HG03025 (cell line): ENCODE results near the gene NEK6.

Experiments
- ATAC-seq: cut with Tn5 transposase; IDR thresholded peaks from one replicate; pipeline ENCODE4 v1.9.1; 2021; ENCODE audit warnings: mild to moderate bottlenecking, moderate library complexity; ENCODE audit not compliant: unreplicated experiment, low FRiP score

Gene NEK6

DNA sequence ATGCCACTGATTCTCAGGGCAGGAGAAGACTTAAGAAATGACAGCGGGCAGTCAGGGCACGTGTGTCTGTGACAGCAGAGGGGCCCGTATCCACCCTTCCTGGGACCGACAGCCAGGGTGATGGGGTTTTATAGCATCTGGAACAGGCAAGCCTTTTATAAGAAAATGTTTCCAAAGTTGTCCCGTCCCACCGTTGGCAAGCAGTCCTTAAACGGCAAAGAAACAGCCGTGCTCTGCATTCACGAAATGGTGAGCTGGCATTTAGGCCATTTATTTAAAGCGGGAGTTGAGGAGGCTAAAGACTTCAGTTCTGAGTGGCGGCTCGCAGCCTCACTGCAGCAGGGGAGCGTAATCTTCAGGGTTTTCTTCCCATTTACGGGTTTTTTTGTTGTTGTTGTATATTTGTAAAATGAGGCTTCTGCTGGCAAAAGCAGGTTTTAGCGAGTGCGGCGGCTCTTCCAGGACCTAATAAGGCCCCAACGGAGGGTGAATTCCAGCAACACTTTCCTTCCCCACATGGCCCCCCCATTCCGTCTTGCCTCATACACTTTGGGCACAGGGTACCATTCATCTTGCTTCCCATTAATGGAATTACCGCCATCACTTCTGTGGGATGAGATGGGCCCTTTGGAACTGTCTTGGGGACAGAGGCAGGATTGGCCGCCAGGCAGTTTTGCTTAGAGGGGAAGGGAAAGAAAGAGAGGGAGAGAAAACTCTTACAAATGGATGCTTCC is 15.8 kb downstream of the NEK6 start:
- no peak for ATAC-seq

DNA sequence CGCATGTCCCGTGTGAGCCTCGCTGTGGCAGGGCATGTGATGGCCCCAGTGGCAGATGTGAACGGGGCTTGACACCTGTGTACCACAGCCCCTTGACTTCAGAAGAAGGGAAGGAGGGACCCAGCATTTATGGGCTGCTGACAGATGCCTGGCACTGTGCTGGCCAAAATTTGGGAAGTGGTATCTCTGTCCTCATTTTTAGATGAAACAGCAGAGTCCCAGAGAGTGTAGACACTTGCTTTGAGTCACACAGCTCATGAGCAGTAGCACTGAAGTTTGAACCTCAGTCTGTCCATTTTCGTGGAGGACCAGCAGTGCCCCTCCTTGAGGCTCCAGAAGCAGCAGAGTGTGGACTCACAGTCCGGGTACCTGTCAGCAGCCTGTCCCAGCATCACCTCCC is 16.5 kb downstream of the NEK6 start:
- no peak for ATAC-seq

DNA sequence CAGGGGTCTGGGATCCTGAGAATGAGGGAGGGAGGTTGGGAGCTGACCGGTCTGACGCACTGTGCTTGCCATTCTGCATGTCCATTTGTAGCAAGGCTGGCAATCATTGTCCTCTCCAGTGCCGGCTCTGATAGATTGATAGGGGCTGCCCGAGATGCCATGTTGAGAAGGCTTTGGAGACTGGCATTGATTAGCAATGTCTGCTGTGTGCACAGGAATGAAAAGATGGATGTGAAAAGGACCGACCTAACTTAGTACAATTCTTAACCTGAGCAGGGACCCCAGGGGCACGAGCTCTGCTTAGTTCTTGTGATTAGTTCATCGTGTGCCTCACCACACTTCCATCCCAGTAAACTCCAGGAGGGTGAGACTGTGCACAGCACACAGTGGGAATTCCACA is 17.0 kb downstream of the NEK6 start:
- ATAC-seq: no peak

DNA sequence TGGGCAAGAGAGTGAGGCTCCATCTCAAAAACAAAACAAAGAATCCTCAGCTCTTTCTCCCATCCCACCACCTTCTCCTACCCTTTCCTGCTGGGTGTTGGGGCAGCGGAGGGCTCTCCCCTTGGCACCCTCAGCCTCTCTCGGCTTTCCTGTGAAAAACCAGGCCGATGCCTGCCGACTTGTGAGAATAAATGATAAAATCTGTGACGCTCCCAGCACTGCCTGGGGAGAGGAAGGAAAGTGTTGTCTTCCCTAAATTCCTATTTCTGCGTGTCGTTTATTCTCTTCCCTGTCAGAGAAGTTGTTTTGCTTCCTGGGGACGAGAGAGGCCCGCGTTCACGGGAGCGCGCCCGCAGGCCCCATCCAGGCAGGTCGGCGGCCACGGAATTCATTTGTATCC is 19.7 kb downstream of the NEK6 start:
- ATAC-seq: no peak

DNA sequence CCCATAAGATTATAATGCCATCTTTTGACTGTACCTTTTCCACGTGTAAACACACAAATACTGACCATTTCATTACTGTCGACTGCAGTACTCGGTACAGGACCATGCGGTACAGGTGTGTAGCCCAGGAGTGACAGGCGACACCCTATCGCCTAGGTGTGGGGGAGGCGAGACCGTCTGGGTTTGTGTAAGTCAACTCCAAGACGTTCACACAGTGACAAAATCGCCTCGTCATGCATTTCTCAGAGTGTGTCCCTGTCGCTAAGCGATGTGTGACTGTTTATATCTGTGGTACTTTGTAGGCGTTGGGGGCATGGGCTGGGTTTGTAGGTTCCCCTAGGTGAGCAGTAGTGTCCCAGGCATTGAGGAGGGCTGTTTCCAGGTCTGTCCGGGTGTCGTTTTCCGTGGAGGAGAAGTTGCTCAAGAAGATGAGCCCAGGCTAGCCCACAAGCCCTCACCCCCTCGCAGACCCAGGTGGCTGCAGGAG is 20.3 kb downstream of the NEK6 start:
- ATAC-seq: no peak

DNA sequence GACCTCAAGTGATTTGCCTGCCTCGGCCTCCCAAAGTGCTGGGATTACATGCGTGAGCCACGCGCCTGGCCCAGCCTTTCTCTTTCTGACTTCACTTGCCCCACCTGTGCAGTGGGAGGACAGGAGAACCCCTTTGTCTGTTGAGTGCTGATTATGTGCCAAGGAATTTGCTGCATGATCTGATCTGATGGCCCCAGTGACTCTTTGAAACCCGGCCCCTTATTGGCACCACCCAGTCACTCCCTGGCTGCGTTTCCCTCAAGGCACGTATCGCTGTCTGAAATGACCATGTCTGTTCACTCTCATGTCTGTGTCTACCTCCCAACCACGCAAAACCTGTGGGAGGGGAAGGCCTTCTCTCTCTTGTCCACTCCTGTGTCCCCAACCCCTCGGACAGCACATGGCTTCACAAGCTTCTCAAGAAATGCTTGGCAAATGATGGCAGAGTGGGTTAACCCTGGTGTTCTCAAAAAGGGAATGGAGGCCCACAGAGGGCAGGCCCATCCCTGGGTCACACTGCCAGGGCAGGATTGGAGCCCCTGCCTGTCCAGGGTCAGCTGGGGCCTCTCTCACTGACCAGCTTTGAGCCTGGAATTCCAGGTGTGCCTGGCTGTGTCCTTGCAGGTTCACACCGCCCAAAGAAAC is 21.9 kb downstream of the NEK6 start:
- no peak for ATAC-seq

DNA sequence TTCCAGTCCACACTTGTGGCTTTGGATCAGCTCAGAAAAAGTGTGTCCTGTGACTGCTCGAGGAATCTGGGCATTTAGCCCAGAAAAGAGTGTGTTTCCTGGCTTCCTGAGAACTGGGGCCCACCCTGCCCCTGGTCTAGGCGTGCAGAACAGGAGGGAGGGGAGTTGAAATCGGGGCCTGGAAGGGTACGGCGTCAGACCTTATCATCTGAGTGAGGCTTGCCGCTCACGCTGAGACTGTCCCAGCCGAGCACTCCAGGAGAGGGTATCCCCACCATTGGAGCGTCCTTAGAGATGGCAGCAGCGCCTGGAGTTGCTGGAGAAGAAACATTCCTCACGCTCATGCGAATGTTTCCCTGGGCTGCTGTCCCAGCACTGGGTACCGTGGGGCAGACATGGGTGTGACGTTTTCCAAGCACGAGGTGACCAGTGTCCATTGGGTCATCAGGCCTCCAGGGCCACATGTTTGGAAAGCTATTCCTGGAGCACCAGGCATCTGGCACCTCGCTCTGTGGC is 22.5 kb downstream of the NEK6 start:
- ATAC-seq: no peak

DNA sequence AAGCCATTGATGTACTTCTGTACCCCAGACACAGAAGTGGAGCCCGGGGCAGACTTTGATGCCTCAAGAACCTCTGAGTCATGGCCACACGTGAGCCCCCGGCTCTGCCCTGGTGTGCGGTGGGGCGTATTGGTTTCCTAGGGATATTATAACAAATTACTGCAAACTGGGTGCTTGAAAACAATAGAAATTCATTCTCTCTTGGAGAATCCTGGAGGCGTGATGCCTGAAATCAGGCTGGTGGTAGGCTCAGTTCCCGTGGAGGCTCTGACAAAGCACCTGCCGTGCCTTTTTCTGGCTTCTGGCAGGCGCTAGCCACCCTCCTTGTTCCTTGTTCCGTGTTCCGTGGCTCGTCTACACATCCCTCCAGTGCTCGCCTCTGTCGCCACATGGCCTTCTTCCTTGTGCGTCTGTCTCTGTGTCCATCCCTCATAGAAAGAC is 24.2 kb downstream of the NEK6 start:
- ATAC-seq: no peak

DNA sequence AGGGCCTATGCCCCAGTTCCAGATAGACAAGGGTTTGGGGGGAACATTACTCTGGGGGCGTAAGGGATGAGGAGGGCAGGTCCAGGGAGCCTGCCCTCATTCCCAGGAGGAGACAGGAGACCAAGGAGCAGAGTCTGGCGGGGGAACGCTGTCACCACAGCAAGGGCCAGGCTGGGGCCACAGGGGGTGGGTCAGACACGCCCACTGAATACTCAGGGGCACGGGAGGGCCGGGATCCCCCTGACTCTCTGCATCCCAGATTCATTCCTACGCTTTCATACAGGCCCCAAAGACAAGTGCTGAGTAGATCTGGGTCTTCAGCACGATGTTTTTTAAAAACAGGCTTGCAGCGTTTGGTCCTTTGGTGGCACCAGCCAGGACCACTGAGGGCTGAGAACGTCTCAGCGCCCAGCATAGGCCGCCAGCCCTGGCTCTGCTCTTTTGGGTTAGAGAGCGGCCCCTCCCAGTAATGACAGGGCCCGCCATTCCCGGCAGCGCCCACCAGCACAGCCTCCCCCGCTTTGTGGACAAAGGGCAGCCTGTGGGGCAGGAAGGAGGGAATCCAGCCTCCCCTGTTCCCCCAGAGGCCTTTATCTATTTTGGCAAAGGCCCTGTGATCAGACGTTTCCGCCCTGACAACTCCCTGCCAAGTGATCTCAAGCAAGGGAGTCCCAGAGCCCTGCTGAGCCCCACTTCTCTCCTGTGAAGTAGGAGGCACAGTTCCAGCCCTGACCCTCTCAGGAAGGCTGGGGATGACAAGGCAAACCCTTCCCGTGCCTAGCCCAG is 24.9 kb downstream of the NEK6 start:
- no peak for ATAC-seq

DNA sequence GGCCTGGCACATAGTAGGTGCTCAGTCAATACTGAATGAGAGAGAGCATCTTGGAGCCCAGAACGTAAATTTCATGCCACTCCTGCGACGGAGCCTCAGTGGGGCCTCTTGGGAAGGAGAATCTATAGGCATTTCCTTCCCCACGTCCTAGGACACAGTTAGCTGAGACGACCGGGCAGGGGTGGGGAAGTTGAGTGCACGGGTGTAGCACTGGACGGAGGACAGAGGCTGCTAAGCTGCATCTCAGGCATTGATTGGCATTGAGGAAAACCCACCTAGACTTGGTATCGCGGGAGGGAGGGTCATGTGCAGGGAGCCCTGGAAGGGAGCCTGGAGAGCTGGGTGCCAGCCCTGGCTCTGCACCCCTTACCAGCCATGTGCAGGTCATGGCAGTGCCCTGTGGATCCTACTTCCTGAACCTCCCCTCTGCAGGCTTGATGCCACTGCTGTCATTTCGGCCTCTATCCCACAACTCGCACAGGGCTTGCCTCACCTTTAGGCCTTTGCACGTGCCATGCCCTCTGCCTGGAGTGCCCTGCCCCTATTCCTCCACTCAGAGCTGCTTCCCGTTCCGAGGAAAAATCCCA is 25.6 kb downstream of the NEK6 start:
- no peak for ATAC-seq

DNA sequence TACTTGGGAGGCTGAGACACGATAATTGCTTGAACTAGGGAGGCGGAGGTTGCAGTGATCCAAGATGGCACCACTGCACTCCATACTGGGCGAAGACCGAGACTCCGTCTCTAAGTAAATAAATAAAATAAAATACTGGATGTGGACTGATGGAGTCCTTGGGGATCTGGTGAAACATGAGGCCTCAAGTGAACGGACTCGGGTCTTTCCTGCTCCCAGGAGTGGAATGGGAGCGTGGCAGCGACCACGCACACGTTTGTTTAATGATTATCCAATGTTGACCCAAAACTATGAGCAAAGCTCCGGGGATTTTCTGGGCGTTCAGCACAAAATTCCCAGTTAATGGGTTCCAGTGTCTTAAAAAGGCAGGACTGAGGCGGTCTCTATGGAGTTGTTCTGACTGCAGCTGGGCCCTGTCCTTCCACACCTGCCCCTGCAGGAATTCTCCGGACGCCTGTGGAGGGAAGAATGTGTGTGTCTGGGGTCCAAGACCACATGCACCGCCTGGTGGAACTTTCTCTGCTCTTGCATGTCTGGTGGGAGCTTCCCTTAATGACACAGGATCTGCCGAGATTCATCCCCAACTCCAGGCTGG is 26.6 kb downstream of the NEK6 start:
- ATAC-seq: no peak

DNA sequence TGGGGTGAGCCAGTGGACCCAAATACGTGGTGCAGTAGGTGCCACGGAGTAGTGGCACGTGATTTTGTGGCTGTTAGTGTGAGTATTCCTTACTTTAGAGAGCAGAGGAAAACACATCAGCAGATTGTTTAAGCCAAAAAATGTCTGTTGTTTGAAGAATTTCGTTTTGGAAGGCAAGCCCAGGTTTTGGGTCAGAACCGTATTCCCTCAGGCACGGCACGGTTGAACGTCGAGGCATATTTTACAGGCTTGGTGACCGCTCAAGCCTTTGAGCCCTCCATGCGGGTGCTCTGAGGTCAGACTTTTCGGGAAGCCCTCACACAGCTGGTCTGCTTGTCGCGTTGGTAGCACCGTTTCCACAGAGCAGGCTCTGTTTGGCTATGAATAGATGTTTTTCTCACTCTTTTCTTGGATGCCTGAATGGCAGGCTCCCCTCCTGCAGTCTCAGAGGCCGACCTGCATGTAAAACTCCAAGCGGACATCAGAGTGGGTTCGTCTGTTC is 27.2 kb downstream of the NEK6 start:
- ATAC-seq: no peak

DNA sequence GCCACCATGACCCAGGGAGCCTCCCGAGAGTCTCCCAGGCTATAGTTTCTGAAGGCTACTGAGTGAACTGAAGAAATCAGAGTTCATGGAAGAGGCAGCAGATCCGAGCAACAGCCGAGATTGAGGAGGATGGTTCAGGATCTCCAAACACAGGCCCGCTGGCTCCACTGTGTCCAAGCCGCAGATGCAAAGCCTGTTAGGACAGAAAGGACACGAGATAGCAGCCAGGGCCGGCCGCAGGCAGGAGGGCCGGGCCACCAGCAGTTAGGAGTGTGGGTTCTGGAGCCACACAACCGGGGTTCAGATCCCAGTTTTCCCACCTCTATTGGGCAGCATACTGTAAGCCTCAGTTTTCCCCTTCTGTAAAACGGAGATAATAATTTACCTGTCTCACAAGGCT is 27.7 kb downstream of the NEK6 start:
- no peak for ATAC-seq

DNA sequence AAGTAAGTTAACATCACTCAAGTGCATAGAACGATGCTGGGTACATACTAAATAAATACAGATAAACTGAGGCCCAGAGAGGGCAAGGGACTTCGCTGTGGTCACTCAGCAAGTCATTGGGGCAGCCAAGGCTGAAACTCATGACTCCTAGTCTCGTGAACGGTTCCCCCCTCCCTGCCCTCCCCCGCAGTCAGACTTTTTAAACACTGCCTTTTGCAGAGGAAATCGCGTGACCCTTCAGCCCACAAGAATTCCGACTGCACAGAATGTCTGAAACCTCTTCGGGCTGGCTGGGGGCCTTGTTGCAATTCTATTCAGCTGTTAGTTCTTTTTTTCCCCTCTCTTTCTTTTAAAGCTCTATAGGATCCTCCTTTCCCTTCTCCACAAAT is 28.1 kb downstream of the NEK6 start:
- no peak for ATAC-seq

DNA sequence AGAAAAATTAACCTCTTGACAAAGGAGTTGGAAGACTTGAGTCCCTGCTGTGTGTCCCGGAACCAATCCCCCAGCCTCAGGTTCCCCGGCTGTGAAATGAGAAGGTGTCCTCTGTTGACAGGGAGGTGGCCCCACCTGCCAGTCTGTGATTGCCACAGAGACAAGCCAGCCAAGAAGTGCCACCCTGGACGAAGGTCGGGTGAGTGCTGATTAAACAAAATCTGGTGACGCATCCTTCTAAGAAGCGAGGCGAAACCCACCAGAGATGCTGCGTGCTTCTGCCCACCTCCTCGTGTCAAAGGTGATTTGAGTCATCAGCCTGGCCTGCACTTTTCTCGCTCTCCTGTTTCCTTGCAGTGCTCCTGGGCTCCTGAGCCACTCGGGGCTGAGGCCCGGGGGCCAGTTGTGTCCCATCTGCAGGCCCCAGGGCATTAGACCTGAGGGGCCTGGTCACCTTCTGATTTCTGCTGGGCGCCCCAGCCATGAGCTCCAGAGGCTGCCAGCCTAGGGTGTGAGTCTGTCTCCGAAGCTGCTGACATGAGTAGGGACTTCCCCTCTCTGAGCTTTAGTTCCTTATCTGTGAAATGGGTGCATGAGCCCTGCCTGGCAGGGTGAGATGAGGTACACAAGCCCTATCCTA is 28.7 kb downstream of the NEK6 start:
- no peak for ATAC-seq

DNA sequence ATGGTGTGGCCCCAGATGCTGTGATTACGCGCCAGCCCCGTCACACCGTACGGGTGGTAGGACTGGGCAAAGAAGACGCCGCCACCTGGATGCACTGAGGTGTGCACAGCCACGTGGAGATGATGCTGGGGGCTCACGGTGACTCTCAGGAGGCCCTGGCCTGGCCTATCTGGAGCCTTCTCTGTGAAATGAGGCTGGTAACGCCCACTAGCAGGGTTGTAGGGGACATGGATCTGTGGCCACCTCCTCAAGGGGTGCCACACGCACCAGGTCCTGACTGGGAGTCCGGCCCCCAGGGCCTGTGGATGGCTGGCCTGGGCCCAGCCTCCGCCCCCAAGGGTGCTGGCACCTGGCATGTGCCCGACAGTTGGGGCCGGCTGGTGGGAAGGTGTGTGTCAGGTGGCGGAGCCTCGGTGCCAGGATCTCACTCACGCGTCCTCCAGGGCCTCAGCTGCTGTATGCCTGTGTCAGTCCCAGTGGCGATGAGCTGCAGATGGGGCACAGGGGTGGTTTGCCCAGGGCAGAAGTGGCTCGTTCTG is 32.4 kb downstream of the NEK6 start:
- no peak for ATAC-seq

DNA sequence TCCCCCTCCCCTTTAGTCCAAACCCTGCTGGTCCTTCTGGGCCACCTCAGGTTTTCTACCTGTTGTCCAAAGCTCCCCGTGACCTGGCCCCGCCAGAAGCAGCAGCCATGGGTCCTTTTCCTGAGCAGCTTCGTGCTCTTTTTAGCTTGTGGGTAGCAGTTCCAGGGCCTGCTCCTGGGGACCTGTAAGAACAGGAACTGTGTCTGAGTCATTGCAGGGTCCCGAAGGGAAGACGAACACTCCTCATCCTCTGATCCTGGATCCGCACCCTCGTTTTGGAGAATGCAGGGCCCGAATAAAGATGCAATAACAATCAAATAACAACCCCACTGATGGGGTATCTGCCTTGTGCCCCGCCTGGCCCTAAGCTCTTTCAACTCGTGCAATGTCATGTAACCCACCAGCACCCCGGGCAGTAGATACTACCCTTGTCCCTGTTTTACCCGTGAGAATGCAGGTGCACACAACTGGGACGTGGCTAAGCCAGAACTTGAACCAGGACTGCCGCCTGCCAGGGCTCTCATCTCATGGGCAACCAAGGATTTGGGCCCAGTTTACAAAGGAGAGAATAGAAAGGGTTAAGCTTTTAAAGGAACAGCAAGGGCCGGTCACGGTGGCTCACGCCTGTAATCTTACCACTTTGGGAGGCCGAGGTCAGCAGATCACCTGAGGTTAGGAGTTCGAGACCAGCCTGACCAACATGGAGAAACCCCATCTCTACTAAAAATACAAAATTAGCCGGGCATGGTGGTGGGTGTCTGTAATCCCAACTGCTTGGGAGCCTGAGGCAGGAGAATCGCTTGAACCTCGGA is 33.2 kb downstream of the NEK6 start:
- ATAC-seq: no peak

DNA sequence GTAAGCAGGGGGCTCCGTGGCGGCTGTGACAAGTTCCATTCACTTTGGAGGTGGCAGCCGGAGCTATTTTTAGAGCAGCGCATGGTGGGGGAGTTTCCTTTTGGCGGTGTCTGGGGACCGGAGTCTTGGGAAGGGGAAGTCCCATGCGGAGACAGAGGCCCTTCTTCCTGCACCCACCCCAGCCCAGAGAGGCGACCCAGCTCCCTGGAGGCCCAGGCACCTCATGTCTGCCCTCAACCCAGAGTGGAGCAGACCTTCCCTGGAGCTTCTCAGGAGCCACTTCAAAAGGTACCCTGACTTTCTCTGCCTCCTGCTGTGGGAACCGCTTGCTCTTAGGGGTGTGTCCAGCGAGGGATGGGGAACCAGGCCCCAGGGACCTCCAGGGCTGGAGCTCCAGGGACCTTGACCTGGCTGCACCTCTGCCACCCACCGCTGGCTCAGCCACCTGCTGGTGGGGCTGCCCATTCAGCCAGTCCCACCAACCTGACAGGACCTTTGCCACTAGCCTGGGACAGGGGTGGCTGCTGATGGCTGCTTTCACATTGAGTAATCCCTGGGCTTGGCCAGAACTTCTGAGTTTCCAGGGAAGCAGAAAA is 34.1 kb downstream of the NEK6 start:
- no peak for ATAC-seq
